IPS DF 6.9 (cell line): ENCODE data around the gene GALNT18.

Source experiments
- DNase-seq: peaks from one replicate; pipeline ENCODE4 v3.0.0-alpha.2; 2013; ENCODE audit warnings: low read depth, low spot score
- H3K27ac ChIP-seq: one replicate; pipeline ENCODE4 v1.5.1; 2013; ENCODE audit warnings: low read length, control low read depth
- H3K27me3 ChIP-seq: 2 replicates; pipeline ENCODE4 v1.6.1; 2013; ENCODE audit warnings: mild to moderate bottlenecking, low read length; ENCODE audit not compliant: control insufficient read depth, insufficient read depth
- H3K36me3 ChIP-seq: 2 replicates; pipeline ENCODE4 v1.6.1; 2013; ENCODE audit warnings: low read length; ENCODE audit not compliant: control insufficient read depth, insufficient read depth
- H3K4me1 ChIP-seq: 2 replicates; pipeline ENCODE4 v1.6.1; 2013; ENCODE audit warnings: low read length; ENCODE audit not compliant: control insufficient read depth, insufficient read depth
- H3K4me3 ChIP-seq: 2 replicates; pipeline ENCODE4 v1.5.1; 2013; ENCODE audit warnings: mild to moderate bottlenecking, low read length
- H3K9me3 ChIP-seq: 2 replicates; pipeline ENCODE4 v1.6.1; 2013; ENCODE audit warnings: low read length, inconsistent platforms; ENCODE audit not compliant: control insufficient read depth, insufficient read depth
- WGBS: extraction: QIAGEN DNeasy Blood & Tissue Kit; methylation state at CpG from one replicate; pipeline ENCODE4 v1.1.7; 2013; ENCODE audit warnings: mixed read lengths, missing lambda C conversion rate; ENCODE audit not compliant: insufficient read length, insufficient coverage; 5-methylcytosine and 5-hydroxymethylcytosine counted together

GALNT18 gene

DNA sequence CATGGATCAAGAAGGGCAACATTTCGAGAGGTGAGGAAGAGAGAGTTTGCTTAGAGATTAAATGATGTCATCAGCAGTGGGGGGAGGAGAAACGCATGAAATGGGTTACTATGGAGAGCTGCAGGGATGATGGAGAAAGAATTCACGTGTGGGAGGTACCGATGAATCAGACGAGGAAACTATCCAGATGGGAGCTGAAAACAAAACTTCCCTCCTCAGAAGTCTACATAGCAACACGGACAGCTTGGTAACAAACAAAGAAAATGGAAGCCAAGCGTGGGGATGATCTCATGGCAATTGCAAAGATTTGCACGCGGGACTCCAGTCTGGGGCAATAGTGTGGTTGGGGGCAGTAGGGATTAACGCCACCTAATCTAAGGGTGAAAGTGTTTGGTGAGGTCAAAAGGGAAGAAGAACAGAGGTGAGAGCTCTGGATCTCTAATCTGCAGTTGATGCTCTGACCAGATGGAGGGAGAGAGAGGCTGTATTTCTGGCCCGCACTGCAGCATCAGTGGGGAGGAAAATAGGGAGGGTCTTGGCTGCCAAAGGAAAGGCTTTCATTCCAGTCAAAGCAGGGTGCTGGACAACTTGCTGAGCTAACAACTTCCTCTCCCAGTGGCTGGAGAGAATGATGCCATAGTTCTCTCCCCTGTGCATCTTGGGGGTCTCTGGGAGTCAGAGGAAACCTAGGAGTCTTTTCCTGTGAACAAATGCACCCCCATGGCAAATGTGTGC is 225.3 kb downstream of the GALNT18 start:
- H3K36me3 ChIP-seq = no peaks in the 10 kb centered on the region
- no CpG with 5 or more reads among the region's 11 CpGs for WGBS
- no peaks in the 10 kb centered on the region for H3K9me3 ChIP-seq
- no peak overlapping the region for H3K27ac ChIP-seq
- no peak for DNase-seq
- H3K27me3 ChIP-seq = no peaks in the 10 kb centered on the region
- H3K4me3 ChIP-seq = no peak overlapping the region
- H3K4me1 ChIP-seq = no peaks in the 10 kb centered on the region

DNA sequence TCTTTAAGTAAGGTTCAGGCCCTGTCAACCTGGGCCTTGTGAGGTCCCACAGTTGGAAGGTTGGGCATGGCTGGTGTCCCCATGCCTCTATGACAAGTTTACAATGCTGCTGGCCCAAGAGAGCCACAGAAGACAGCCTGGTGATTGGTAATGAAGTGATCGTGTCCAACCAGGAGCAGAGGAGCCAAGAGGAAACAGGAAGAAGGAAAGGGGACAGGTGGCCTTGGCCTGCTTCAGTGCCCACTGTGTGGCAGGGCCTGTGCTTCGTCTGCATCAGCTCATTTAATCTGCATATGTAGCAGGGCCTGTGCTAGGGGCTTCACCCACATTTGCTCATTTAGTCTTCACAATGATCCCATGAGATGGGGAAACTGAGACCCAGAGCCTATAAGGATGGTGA is 226.7 kb downstream of the GALNT18 start:
- WGBS = no CpG with 5 or more reads among the region's 2 CpGs
- no peak for DNase-seq

DNA sequence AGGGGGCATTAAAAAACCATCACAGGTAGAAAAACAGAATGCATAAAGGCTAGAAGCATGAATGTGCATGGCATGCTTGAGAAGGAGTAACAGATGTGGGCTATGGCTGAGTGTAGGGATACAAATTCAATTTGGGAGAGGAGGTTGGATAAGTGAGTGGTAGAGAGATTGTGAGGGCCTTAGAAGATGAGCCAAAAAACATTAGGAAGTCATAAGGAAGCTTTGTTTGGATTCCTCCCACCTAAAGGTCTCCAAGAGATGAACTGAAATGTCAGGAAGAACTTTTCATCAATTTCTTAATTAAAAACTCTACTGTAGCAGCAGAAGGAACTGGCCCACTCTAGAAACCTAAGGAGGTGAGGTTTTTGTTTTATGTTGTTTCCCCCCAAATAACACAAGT is 227.6 kb downstream of the GALNT18 start:
- no peaks in the 10 kb centered on the region for H3K9me3 ChIP-seq
- DNase-seq = no peak
- no peak overlapping the region for H3K27ac ChIP-seq
- no peak overlapping the region for H3K4me3 ChIP-seq
- H3K4me1 ChIP-seq = no peaks in the 10 kb centered on the region
- H3K27me3 ChIP-seq = no peaks in the 10 kb centered on the region
- H3K36me3 ChIP-seq = no peaks in the 10 kb centered on the region

More for the DNA sequence above, 226.7 kb downstream of the GALNT18 start:
- H3K9me3 ChIP-seq = no peaks in the 10 kb centered on the region
- no peaks in the 10 kb centered on the region for H3K4me1 ChIP-seq
- H3K4me3 ChIP-seq = no peak overlapping the region
- no peaks in the 10 kb centered on the region for H3K36me3 ChIP-seq
- H3K27me3 ChIP-seq = no peaks in the 10 kb centered on the region
- no peak overlapping the region for H3K27ac ChIP-seq

DNA sequence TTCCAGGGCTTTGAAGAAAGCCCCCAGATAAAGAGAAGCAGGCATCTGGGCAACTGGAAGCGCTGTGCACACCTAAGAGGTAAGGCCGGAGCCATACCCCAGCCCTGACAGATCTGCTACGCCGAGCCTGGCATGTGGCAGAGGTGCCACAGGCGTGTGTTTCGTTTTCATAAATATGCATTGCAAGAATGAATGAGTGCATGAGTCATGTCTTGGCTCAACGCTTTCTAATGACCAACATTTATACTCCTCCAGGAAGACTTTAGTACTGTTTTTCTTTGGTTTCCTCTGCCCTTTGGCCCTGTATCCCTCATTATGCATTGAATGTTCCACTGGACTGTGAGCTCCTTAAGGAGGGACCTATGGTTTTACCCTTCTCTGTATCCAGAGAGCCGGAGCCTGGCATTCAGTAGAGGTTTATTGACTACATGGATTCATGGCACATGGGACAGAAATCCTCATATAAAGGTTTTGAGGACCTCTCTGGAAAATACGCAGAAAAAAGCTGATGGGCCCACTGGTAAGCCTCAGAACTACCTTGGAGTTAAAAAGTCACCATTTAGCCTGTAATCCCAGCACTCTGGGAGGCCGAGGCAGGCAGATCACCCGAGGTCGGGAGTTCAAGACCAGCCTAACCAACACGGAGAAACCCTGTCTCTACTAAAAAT is 229.9 kb downstream of the GALNT18 start:
- Histone ChIP-seq H3K27me3 (no peaks in the 10 kb centered on the region), H3K36me3 (no peaks in the 10 kb centered on the region), H3K4me1 (peaks cover 3% of the 10 kb centered on the region; the same call in 1 of the 2 replicates), H3K9me3 (no peaks in the 10 kb centered on the region), H3K27ac (no peak overlapping the region), H3K4me3 (no peak overlapping the region)
- WGBS = no CpG with 5 or more reads among the region's 13 CpGs
- DNase-seq = no peak

DNA sequence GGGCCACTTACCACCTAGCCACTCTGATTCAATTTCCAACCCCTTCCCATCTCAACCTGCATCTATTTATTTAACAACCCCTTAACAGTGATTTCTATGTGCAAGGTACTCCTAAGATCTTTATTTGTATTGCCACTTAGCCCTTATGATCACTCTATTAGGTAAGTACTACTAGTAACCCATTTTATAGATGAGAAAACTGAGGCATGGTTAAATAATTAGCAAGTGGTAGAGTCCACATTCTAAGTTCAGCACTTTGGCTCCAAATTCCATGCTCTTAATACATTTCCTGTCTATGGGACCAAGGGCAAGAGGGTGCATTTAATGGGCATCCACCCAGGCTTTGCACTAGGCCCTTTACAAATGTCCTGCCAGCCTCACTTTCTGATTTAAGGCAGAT is 230.6 kb downstream of the GALNT18 start:
- H3K4me3 ChIP-seq = no peak overlapping the region
- peaks cover 4% of the 10 kb centered on the region; the same call in 1 of the 2 replicates for H3K4me1 ChIP-seq
- H3K27ac ChIP-seq = no peak overlapping the region
- no peaks in the 10 kb centered on the region for H3K36me3 ChIP-seq
- no peak for DNase-seq
- H3K9me3 ChIP-seq = no peaks in the 10 kb centered on the region
- H3K27me3 ChIP-seq = no peaks in the 10 kb centered on the region

DNA sequence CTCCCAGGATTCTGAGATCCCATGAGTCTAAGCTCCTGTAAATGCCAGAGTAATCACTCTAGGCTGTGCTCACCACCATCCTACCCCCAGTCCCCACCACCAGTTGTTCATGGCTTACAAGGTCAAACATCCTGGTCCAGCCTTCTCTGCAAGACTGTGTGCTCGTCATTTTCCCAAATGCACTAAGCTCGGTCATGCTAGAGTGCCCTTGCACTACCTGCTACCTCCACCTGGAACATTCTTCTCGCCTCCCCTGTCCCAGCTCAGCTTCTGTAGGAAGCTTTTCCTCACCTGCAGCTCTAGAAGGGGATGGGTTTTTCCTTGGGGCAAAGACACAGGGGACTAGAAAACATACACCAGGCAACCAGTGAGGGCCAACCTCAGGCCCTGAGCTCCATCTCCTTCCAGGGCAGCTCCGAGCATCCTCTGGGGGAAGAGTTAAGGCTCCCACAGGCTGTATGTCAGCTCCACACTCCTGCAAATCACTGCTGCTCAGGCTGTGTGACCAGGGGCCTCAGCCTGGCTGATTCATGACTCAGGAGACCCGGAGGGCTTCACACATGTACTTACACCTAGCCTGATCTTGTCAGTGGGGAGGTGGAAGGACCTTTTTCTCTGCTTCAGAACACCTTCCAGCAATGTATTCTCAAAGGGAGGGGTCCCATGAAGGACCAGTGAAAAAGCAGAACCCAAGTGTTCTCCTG is 231.6 kb downstream of the GALNT18 start:
- peaks cover 4% of the 10 kb centered on the region; the same call in 1 of the 2 replicates for H3K4me1 ChIP-seq
- no peak overlapping the region for H3K4me3 ChIP-seq
- no peaks in the 10 kb centered on the region for H3K36me3 ChIP-seq
- WGBS = no CpG with 5 or more reads among the region's 5 CpGs
- no peaks in the 10 kb centered on the region for H3K9me3 ChIP-seq
- DNase-seq = no peak
- H3K27ac ChIP-seq = no peak overlapping the region
- no peaks in the 10 kb centered on the region for H3K27me3 ChIP-seq

DNA sequence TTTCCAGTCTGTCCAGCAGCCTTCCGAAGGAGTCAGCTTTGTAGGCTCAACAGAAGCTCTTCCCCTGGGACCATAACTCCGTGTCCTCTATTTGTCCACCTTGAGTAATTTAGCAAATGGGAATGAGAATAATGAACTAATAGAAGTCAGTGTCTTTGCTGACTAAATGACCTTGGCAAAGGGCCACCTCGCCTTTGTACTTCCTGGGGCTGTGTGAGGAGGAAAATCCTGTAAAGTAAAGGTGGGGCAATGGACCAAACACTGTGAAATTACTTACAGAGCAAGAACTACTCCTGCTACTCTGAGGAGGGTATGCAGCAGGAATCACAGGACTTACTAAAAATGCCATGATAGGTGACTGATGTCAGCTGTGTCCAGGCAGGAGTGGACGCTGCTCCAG is 232.6 kb downstream of the GALNT18 start:
- Histone ChIP-seq H3K27ac (no peak overlapping the region), H3K4me1 (peaks cover 4% of the 10 kb centered on the region; the same call in 1 of the 2 replicates), H3K4me3 (no peak overlapping the region), H3K9me3 (no peaks in the 10 kb centered on the region), H3K27me3 (no peaks in the 10 kb centered on the region), H3K36me3 (no peaks in the 10 kb centered on the region)
- whole genome bisulfite sequencing = no CpG with 5 or more reads among the region's 4 CpGs
- no peak for DNase-seq

DNA sequence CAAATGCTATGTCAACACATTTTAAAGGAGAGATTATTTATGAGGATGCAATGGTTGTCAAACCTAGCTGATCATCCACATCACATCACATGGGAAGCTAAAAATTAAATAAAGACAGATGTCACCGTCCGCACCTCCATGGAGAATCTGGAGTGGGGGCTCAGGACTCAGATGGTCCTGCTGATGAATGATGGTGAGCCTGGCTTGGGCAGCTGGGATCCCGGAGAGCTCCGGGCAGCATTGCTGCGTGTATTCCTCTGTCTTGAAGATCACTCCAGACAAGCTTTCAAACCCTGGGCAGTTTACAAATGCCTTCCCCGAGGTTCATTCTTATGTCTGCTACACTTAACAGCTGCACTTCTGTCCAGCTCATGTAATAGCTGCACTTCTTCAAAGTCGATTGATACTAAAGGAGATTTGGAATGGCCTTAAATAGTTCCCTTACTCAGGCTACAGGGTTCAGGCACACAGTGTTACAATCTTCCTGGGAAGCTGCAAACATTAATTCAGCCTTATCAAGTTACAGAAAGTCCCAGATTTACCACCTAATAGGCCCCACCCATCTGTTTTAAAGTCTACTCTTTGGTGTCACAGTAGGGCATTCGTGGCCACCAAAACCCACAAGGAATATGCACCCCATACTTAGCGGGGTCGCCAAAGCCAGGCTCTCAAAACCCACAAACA is 234.0 kb downstream of the GALNT18 start:
- no CpG with 5 or more reads among the region's 10 CpGs for WGBS
- DNase-seq = no peak
- Histone ChIP-seq H3K4me1 (peaks cover 4% of the 10 kb centered on the region; the same call in 1 of the 2 replicates), H3K36me3 (no peaks in the 10 kb centered on the region), H3K9me3 (no peaks in the 10 kb centered on the region), H3K27me3 (no peaks in the 10 kb centered on the region), H3K4me3 (no peak overlapping the region), H3K27ac (no peak overlapping the region)

DNA sequence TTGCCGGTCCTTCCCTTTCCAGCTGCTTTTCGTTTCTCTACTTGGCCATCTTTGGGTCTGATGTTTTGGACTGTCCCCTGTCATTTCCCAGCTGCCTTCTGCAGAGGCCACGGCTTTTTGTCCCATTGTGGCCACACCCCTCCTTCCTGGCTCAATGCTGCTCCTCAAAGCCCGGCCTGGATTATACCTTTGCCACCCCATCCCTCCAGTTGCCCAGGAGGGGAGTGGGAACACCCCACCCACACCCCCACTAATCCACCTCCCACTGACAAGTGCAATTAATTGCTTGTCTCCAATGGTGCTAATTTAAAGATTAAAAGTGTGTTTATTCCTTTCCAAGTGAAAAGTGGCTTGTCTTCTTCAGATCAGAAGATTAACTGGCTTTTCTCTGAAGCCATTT is 234.6 kb downstream of the GALNT18 start:
- WGBS = no CpG with 5 or more reads among the region's 4 CpGs
- no peak for DNase-seq
- no peaks in the 10 kb centered on the region for H3K36me3 ChIP-seq

DNA sequence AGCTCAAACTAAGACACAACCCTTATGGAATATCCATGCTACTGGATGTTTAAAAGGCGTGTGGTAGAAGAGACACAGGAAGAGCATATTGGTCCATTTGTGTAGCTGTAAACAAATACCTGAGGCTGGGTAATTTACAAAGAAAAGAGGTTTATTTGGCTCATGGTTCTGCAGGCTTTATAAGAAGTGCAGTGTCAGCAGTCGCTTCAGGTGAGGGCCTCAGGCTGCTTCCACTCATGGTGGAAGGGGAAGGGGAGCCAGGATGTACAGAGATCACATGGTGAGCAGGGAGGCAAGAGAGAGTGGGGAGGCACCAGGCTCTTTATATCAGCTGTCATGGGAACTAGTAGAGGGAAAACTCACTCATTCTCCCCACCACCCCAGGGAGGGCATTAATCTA is 237.0 kb downstream of the GALNT18 start:
- Histone ChIP-seq H3K36me3 (no peaks in the 10 kb centered on the region), H3K4me1 (peaks cover 4% of the 10 kb centered on the region; the same call in 1 of the 2 replicates), H3K9me3 (no peaks in the 10 kb centered on the region), H3K4me3 (no peak overlapping the region), H3K27ac (no peak overlapping the region), H3K27me3 (no peaks in the 10 kb centered on the region)
- no peak for DNase-seq
- no CpG with 5 or more reads among the region's 2 CpGs for WGBS

More for the DNA sequence above, 234.6 kb downstream of the GALNT18 start:
- H3K4me3 ChIP-seq = no peak overlapping the region
- H3K4me1 ChIP-seq = peaks cover 4% of the 10 kb centered on the region; the same call in 1 of the 2 replicates
- no peaks in the 10 kb centered on the region for H3K9me3 ChIP-seq
- H3K27ac ChIP-seq = no peak overlapping the region
- no peaks in the 10 kb centered on the region for H3K27me3 ChIP-seq
